HG02885 (cell line): ENCODE data around the gene AADACL3.
"Not testable (repeated sequence)": the region's sequence is repeated elsewhere in the genome, so short reads cannot be mapped to it uniquely, and the experiment has no call there.

ENCODE experiments used
- ATAC-seq: cut with Tn5 transposase; IDR thresholded peaks from one replicate; pipeline ENCODE4 v1.9.1; 2021; ENCODE audit warnings: mild to moderate bottlenecking; ENCODE audit not compliant: unreplicated experiment, poor library complexity

The AADACL3 gene

GRCh38 chr1:12713651-12714050, 2.3 kb upstream of the AADACL3 start:
- ATAC-seq, result not testable (repeated sequence)

DNA sequence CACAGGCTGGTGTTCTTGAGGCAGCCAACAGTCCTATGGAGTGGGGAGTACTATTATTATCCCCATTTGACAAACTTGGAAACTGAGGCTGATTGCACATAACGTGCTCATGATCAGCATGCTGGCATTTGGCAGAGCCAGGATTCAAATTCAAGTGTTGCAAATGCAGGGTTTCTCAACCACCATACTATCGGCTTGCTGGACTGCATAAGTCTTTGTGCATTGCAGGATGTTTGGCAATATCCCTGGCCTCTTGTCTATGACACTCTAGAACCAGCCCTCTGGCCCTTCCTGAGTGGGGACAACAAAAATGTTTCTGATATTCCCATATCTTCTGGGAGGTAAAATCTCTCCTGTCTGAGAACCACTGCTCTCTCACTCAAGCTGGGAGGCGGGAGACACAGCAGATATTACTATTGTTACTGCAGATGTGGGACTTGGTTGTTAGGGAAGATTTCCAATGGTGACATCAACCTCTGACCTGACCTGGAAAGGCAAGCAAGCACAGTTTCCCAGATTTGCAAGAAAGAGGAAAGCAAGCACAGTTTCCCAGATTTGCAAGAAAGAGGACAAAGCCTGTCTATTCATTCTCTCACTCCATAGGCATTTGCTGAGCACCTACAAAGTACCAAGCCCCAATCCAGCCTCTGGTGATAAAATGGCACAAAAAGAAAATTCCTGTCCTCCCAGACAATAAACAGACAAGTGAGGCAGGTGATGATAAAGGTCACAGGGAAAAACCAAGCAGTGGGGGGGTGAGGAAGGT, 1.0 kb upstream of the AADACL3 start:
- no peak for ATAC-seq

GRCh38 chr1:12717301-12717838, 1.5 kb downstream of the AADACL3 start:
- no peak for ATAC-seq

GRCh38 chr1:12722626-12723025, 6.7 kb downstream of the AADACL3 start:
- ATAC-seq, result no peak

GRCh38 chr1:12728391-12728790, 12.5 kb downstream of the AADACL3 start:
- ATAC-seq, result no peak

DNA sequence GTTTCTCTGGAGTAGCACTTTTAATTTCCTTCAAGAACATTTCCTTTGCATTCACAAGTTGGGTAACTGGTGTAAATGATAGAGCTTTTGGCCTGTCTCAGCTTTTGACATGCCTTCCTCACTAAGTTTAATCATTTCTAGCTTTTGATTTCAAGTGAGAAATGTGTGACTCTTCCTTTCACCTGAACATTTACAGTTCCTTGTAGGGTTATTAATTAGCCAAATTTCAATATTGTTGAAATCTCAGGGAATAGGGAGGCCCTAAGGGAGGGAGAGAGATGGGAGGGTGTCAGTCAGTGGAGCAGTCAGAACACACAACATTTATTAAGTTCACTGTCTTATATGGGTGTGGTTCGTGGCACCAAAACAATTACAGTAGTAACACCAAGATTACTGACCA, 14.2 kb downstream of the AADACL3 start:
- no peak for ATAC-seq

DNA sequence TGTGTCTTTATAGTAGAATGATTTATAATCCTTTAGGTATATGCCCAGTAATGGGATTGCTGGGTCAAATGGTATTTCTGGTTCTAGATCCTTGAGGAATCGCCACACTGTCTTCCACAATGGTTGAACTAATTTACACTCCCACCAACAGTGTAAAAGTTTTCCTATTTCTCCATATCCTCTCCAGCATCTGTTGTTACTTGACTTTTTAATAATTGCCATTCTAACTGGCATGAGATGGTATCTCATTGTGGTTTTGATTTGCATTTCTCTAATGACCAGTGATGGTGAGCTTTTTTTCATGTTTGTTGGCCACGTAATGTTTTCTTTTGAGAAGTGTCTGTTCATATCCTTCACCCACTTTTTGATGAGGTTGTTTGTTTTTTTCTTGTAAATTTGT, 15.2 kb downstream of the AADACL3 start:
- ATAC-seq, result not testable (repeated sequence)

- ATAC-seq, result no peak
Measured at GRCh38 chr1:12734651-12735050, 18.7 kb downstream of the AADACL3 start.

- ATAC-seq, result no peak
Measured at GRCh38 chr1:12738934-12739333, 23.0 kb downstream of the AADACL3 start.

DNA sequence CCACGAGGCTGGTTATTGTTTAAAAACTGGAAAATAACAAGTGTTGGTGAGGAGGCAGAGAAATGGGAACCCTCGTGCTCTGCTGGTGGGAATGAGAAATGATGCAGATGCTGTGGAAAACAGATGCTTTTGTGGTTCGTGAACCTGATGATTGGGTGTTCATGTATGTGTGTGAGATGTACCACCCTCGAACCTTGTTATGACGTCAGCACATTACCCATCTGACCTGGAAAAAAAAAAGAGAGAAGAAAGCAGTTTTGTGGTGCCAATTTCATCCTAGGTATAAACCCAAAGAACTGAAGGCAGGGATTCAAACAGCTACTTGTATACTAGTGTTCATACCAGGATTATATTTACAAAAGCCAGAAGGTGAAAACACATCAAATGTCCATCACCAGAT, 23.7 kb downstream of the AADACL3 start:
- no peak for ATAC-seq

- ATAC-seq, result no peak
Measured at GRCh38 chr1:12741946-12742345, 26.0 kb downstream of the AADACL3 start.

DNA sequence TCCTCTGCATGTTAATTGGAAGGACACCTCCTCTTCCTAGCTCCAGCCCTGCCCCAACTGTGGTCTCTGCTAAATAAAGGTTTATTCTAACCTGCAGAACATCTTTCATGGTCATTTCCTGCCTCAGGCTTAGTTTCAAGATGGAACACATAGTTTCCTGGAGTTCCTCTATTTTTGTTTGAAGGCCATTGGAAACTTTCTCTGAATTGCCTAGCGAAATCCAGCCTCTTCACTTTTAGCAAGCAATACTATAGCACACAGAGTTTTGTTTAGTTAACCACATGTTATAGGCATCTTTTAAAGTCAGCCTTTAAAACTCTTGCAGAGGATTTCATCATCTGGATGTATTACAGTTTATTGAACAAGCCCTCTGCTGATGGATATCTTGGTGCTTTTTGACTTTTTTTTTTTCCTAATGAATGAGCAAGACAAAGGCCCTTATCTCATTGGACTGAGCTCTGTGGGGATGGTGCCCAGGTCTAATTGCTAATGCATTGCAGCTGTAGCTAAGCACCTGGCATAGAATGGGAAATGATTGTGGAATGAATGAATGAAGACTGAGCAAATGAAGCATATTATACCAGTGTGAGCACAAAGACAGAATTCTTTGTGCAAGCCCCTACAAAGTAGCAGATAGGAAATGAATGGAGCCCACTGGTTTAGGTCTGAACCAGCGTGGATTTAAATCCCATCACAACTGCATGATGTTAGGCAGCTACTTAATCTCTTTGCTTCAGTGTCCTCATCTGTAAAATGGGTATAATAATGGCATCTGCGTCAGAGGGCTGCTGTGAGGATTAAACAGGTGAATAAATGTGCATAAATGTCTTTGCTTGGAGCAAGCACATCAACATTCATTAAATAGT, 29.4 kb downstream of the AADACL3 start:
- ATAC-seq, result no peak

DNA sequence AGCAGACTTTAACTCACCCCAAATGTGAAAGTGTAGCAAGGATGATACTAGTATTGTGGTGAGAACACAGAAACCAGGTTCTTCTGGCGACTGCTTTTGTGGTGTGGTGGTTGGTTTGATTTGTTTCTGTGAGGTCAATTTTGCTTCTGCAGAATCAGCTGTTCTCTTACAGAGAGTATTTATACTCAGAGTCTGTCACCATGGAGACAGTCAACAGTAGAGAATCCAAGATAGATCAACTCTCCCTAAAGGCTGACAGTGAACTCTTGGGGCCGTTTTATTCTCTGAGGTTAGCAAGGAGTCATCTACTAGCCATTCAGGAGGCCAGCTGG, 30.0 kb downstream of the AADACL3 start, which contains the start of gene CFAP107:
CFAP107 (plus strand) TSS at position 209 of the 332 bp plus-strand sequence. CDS start 231 bp downstream, outside the sequence.
- no peak for ATAC-seq

DNA sequence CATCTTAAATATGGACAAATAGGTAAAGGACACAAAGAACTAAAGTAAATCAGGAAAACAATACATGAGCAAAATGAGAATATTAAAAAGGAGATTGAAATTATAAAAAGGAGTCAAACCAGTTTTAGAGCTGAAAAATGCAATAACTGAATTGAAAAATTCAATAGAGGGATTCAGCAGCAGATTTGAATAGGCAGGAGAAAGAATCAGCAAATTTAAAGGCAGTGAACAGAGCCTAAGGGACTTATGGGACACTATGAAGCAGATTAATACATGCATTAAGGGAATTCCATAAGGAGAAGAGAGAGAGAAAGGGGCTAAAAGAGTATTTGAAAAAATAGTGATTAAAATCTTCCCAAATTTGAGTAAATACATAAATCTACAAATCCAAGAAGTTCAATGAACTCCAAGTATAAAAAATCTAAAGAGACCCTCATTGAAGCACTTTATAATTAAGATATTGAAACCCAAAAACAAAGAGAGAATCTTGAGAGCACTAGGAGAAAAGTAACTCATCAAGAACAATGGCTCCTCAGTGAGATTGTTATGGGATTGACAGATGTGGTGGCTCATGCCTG, 33.0 kb downstream of the AADACL3 start:
- no peak for ATAC-seq

- ATAC-seq, result no peak
Measured at GRCh38 chr1:12754738-12755137, 38.8 kb downstream of the AADACL3 start.

DNA sequence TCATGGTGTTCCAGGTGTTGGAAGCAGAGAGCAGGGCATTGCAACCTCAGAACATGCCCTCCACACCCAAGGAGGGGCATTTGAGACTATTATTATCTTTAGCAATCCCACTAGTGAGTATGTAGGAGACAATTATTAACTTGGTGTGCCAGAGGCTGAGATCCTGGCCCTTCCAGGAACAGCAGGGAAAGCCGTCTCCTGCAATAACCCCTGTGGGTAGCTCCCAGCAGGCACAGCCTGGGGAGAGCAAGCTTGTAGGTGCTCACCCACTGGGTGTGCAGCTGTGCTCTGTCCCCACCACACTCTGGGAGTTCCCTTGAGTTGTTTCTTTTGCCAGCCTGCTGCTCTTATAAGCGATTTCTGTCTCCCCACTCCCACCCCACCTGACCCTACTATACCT, 40.4 kb downstream of the AADACL3 start:
- no peak for ATAC-seq

GRCh38 chr1:12756768-12757413, 41.0 kb downstream of the AADACL3 start:
- no peak for ATAC-seq

DNA sequence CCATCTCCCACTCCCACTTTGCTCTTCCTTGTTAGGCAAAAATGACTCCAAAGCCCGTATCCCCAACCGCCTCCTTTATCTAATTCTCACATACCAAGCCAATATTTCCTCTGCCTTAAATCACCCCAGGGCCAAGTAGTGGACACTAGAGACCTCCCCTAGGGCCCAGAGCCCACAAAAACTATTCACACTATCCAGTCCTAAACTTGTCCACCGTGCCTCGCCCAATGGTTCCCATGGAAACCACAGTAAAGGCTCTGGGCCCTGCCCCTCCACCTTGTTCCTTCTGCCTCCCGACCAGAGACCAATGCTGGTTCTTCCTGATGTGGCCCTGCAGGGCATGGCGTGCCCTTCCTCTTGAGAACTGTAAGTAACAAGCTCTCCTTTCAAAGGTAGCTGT, 41.9 kb downstream of the AADACL3 start:
- no peak for ATAC-seq

GRCh38 chr1:12760256-12760795, 44.4 kb downstream of the AADACL3 start:
- no peak for ATAC-seq

DNA sequence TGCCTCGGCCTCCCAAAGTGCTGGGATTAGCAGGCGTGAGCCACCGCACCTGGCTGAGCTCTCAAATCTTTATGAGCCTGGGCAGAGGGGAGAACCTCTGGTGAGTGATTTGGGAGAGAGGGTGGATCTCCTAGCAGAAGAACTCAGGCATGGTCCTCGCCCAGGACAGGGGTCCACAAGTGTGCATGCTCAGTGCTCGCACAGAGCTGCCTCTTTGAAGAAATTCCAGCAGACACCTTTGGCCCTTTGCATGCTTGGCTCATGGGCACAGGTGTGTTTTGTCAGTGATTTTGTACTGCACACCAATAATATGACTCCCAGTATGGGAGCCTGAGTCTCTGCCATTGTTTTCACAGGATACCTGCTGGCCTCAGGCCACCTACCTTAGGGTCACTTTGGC, 45.9 kb downstream of the AADACL3 start:
- ATAC-seq, result no peak
